ENCODE data around the gene SKIC8.
A peak's percentile ranks its signal among the peaks of the same experiment; 100 is the strongest.
"Not testable (repeated sequence)": the region's sequence is repeated elsewhere in the genome, so short reads cannot be mapped to it uniquely, and the experiment has no call there.

The SKIC8 gene

DNA sequence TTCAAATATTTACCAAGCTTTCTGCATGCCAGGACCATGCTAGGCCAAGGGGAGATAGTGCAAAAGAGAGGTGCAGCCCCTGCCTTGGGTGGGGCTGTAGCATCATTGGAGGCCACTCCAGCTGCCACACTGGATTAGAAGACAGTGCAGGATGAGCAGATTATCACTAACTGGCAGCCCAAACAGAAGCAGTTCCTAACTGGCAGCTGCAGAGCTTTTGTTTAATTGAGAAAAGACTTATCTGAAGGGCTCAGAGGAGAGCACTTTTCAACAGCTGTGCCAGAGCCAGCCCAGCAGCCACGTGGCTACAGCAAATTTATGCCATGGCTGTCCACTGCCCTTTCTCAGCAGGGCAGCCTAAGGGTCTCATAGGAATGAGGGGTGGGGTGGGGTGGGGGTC is 51.5 kb downstream of the SKIC8 start:
- no peak for DNase-seq

DNA sequence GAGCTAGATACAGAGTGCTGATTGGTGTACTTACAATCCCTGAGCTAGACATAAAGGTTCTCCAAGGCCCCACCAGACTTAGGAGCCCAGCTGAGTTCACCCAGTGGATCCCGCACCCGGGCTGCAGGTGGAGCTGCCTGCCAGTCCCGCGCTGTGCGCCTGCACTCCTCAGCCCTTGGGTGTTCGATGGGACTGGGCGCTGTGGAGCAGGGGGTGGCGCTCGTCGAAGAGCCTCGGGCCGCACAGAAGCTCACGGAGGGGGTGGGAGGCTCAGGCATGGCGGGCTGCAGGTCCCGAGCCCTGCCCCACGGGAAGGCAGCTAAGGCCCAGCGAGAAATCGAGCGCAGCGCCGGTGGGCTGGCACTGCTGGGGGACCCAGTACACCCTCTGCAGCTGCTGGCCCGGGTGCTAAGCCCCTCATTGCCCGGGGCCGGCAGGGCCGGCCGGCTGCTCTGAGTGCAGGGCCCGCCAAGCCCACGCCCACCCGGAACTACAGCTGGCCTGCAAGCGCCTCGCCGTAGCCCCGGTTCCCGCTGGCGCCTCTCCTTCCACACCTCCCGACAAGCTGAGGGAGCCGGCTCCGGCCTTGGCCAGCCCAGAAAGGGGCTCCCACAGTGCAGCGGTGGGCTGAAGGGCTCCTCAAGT is 53.3 kb downstream of the SKIC8 start:
- DNase-seq: not testable (repeated sequence)

DNA sequence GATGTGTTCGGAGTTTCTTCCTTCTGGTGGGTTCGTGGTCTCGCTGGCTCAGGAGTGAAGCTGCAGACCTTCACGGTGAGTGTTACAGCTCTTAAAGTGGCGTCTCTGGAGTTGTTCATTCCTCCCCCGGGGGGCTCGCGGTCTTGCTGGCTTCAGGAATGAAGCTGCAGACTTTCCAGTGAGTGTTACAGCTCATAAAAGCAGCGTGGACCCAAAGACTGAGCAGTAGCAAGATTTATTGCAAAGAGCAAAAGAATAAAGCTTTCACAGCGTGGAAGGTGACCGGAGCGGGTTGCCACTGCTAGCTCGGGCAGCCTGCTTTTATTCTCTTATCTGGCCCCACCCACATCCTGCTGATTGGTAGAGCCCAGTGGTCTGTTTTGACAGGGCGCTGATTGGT is 54.0 kb downstream of the SKIC8 start:
- not testable (repeated sequence) for DNase-seq

DNA sequence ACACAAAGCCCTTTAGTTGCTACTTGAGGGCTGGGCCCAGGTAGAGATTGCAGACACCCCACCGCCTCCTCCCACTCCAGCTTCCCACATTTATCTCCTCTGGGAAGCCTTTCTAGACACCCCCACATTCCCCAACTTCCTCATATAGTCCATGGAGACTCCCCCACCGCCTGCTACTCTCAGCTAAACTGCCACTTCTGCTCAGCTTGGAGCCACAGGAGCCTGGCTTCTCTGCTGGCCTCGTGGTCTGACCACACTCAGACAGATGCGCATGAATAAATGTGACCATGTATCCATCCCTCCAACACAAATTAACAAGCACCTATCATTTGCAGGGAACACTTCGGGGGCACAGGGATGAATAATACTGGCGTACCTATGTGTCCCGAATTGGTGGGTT is 54.5 kb downstream of the SKIC8 start:
- no peak for DNase-seq

DNA sequence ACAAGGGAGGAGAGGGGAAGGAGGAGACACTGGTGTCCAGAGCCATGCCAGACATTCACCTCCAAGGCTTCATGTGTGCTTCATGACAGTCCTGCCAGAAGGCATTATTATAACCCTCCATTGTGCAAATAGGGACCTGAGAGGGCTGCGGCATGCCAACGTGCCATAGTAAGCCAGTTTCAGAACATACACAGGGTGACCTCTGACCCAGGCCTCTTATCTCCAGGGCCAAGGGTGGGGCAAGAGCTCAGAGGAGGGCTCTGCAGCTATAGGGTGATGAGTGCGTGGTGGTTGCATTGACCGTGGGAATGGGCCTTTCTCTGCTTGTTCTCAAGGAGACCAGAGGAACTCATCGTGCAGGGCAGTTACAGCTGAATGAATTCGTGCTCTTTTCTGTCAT is 55.3 kb downstream of the SKIC8 start:
- DNase-seq: no peak

DNA sequence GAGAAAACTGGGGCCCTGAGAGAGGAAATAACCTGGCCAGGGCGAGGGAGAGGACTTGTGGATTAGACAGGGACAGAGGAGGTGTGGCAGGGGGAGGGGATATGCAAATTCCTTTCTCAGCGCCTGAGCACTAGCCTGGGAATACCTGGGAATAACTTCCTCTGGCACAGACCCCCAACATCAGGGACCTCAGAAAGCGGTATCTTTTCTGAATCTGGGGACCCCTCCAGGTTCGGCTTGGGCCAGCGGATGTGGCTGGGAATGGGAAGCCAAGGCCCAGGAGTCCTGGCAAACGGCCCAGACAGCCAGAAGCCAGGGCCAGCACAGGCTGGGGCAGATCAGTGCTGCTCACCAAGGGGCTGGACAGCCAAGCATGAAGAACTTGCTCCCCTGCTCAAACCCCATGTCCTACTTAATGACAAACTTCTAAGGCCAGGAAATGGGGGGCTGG is 55.9 kb downstream of the SKIC8 start:
- DNase-seq: peak in 1 of 2 experiments; percentile 25

DNA sequence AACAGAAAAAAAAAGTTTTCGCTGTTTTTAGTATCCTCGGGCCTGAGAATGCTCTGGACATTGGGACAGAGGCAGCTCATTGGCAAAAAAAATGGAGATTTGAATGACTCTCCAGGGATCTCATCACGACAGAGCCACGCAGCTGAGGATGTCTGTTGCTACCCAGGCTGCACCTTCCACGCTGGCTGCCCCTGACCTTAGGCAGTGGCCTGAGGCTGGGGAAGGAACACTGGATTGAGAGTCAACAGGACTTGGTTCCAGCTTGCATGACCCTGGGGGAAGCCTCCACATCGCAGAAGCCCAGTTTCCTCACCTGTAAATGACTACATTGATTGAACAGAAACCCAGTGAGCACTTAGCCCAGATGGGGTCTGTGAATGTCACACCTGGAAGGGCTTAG is 56.4 kb downstream of the SKIC8 start:
- no peak for DNase-seq

DNA sequence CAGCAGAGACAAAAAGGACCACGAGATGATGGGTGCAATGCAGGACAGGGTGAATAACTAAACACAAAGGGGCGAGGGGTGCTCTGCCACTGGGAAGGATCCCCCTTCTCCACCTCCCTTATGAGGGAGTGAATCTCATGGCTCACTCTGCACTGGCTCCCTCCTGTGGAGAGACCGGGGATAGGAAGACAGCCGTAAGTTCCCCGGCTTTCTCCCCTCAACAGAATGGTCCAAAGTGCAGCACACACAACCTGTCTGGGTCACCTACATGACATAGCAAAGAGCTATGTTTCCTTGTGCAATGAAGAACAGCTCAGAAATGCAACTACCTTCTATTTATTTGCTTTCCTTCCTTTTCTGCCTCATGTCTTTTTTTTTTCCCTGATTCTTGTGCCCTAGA is 57.3 kb downstream of the SKIC8 start:
- no peak for DNase-seq

DNA sequence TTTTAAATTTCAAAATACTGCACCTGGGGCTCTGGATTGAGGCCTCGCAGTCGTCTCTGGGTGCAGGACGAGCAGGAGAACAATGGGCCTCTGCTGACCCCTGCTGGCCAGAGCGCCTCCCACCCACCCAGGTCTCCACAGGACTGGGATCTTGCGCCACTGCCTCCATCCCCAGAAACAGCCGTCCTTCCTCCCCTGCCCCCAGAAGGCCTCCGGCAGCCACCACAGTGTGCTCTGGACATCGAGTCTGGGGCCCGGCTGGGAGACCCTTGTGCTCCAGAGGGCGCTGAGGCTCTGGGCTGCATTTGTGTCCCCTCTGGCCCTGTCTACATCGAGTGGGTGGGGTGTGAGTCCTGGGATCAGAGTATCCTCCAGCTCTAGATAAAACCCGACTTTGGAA is 58.4 kb downstream of the SKIC8 start:
- peak; percentile 45 to 56 for DNase-seq

DNA sequence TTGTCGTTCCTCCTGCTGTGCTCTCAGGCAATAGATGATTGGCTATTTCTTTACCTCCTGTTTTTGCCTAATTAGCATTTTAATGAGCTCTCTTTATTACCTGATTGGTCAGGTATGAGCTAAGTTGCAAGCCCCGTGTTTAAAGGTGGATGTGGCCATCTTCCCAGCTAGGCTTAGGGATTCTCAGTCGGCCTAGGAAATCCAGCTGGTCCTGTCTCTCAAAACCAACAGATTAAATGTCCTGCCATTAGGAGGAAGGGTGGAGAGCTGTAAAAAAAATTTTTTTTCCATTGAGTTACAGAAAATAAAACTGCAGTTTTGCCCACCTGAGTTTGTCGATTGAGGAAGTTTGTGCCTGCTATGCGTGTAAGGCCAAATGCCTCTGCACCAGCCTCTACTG is 59.6 kb downstream of the SKIC8 start:
- DNase-seq: no peak

DNA sequence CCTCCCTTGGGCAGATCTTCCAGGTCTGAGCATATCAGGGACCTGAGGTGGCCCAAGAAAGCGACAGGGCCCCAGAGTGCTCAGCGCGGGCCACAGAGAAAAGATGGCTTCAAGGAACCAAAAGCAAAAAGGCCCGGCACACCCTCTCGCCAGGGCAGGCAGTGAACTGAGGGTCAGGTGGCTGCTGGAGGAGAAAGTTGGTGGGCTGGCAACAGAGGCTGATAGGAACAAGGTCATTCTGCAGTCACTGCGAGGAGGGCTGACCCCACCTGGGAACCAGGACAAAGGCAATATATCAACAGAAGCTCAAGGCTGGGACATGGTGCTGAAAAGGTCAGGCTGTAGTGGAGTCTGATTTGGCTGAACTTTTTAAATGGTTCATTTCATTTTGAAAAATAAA is 62.3 kb downstream of the SKIC8 start:
- no peak for DNase-seq

DNA sequence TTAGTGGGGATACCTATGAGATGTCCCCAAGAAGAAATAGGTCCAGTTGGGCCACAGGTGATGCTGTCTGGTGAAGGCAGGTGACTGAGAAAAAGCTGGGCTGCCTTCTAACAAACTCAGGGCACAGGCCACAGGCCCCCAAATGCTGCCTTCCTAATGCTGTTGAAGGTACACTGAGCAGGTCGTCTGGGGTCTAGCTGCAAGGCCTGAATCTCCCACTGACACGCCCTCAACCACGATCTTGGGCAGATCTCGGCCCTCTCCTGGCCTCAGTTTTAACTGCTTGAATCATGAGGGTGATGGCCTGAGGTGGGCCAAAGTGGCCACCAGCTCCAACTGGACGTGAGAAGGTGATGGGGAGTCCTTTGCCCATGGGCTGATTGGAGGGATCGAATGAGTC is 62.9 kb downstream of the SKIC8 start:
- DNase-seq: no peak

DNA sequence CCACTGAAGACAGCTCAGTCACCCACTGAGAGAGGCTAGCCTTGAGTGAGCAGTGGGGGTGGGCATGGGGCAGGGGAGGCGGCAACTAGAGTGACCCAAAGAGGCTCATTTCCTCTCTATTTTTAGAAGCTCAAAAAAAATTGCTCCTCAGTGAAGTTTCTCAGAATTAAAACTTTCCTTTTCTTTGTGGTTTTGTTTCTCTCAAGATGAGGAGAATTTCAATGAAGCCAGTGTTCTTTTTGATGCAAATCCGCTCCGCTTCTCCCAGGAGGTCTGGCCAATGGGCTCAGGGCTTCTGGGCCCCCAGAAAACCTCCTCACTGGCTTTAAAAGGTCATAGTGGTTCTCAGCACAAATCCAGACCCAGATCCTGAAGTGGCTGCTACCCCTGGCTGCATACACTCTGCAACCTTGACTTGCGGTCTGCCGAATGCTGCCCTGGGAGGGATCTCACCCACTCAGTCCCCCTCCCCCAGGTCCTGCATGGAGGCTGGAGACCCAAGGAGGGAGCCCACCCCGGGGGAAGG is 64.8 kb downstream of the SKIC8 start, which contains the start of gene ACSBG1:
TSS of gene ACSBG1 (minus strand) at position 51 of the 526 bp plus-strand sequence. CDS start 64 bp downstream, outside the sequence.
- DNase-seq: no peak

DNA sequence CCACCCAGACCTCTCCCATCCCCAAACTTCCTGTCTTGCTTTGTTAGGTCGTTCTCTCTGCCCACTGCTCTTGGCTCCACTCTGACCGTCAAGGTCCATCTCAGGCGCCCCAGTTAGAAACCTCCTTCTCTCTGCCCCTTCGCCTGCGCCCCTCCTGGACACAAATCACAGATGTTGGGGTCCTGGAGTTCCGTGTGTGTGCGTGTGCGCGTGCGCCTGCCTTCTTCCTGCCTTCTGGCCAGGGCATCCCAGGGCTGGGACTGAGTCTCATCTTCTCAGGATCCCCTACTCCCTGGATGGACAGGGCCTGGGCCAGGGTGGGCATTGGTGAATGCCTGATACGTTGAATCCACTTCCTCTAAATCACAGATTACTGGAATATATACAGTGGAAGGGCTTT is 65.9 kb downstream of the SKIC8 start:
- no peak for DNase-seq

Measured in SHP77 (cell line).